HCT116 (cell line): ENCODE results near the gene FERMT3. TPM values are rescaled to one million over a fixed set of nuclear protein-coding genes. Genes with fewer than 3 reads are reported as not detected.

ENCODE experiments used
- ATAC-seq: fragments of 200-7000 bp; cut with Tn5 transposase; 2 replicates; pipeline ENCODE4 v1.9.1; 2020; ENCODE audit warnings: mild to moderate bottlenecking, moderate library complexity
- BruUV-seq: library from RNA; stranded (reverse); fragments of 400-500 nt; replicated peaks from 2 replicates; lab custom pipeline; 2021; lab: Mats Ljungman, UMichigan
- CTCF ChIA-PET: fragments of 300-600 bp; sonication (Branson Sonifier 250); formaldehyde crosslinking; loops from one replicate; lab custom pipeline; 2021; ENCODE audit warnings: antibody characterized with exemption; lab: Charles Lee
- POLR2A ChIA-PET: fragments of 300-600, 350-600 bp; sonication (Branson Sonifier 250); formaldehyde crosslinking; loops from one replicate; lab custom pipeline; 2021; ENCODE audit warnings: antibody characterized with exemption; lab: Charles Lee
- RAD21 ChIA-PET, 2 experiments: fragments of 300-600 bp; sonication (Branson Sonifier 250); formaldehyde crosslinking; loops; one replicate each; lab custom pipeline; 2023; ENCODE audit warnings: low total read pairs in 2 of 2; ENCODE audit not compliant: uncharacterized antibody in 2 of 2, unreplicated experiment in 2 of 2, low non-redundant PET in 1 of 2; lab: Charles Lee
- DNase-seq: peaks from one replicate; pipeline ENCODE4 v3.0.0-alpha.2; 2010; ENCODE audit warnings: low read depth, low spot score
- H2AFZ ChIP-seq: fragments of 200-600 bp; shearing (Covaris generic), sonication (generic); 2 replicates; pipeline ENCODE4 v1.6.1; 2017; ENCODE audit warnings: low read depth, mixed run types, mixed read lengths, antibody characterized with exemption, low read length; ENCODE audit not compliant: poor library complexity, severe bottlenecking
- H3K27ac ChIP-seq: 2 replicates; pipeline ENCODE4 v1.5.1; 2012; ENCODE audit warnings: low read depth, low read length
- H3K27me3 ChIP-seq: fragments of 200-600 bp; sonication (generic); 2 replicates; pipeline ENCODE4 v1.6.1; 2016; ENCODE audit warnings: mixed run types, low read length, mixed read lengths; ENCODE audit not compliant: insufficient read depth
- H3K36me3 ChIP-seq, 2 experiments: fragments of 200-500 bp in 1 of 2; fragments of 200-600 bp in 1 of 2; sonication (Bioruptor generic) in 1 of 2; sonication (generic) in 1 of 2; 2 replicates each; pipeline versions ENCODE4 v1.5.1 to v1.6.1; 2014 to 2016; ENCODE audit warnings: low read length in 2 of 2, inconsistent platforms in 1 of 2, mixed read lengths in 1 of 2, mixed run types in 1 of 2; ENCODE audit not compliant: insufficient read depth in 2 of 2, control insufficient read depth in 1 of 2
- H3K4me1 ChIP-seq, 2 experiments: fragments of 200-600 bp in 1 of 2; sonication (generic) in 1 of 2; 2 replicates each; pipeline versions ENCODE4 v1.5.1 to v1.6.1; 2012 to 2017; ENCODE audit warnings: low read length in 2 of 2, inconsistent platforms in 1 of 2, mild to moderate bottlenecking in 1 of 2, mixed read lengths in 1 of 2, mixed run types in 1 of 2, moderate library complexity in 1 of 2; ENCODE audit not compliant: insufficient read depth in 2 of 2, control insufficient read depth in 1 of 2
- H3K4me2 ChIP-seq: fragments of 200-600 bp; sonication (generic); 2 replicates; pipeline ENCODE4 v1.6.1; 2017; ENCODE audit warnings: mixed run types, low read length, mixed read lengths
- H3K4me3 ChIP-seq, 2 experiments: fragments of 200-600 bp in 1 of 2; sonication (generic) in 1 of 2; replicated peaks in 1 of 2; 2 replicates each; pipeline ENCODE4 v1.5.1; 2011 to 2016; ENCODE audit warnings: low read length in 2 of 2, control low read depth in 1 of 2, low read depth in 1 of 2, mild to moderate bottlenecking in 1 of 2, mixed read lengths in 1 of 2, mixed run types in 1 of 2
- H3K79me2 ChIP-seq: fragments of 200-600 bp; sonication (generic); 2 replicates; pipeline ENCODE4 v1.6.1; 2017; ENCODE audit warnings: mild to moderate bottlenecking, mixed run types, low read length, moderate library complexity, mixed read lengths; ENCODE audit not compliant: insufficient read depth
- H3K9ac ChIP-seq: fragments of 200-600 bp; sonication (generic); 2 replicates; pipeline ENCODE4 v1.6.1; 2016; ENCODE audit warnings: low read length, mixed read lengths
- H3K9me2 ChIP-seq: fragments of 200-600 bp; sonication (generic), shearing (Covaris generic); 2 replicates; pipeline ENCODE4 v1.6.1; 2017; ENCODE audit warnings: mixed run types, mild to moderate bottlenecking, moderate library complexity; ENCODE audit not compliant: insufficient read depth
- H3K9me3 ChIP-seq, 2 experiments: fragments of 200-500 bp in 1 of 2; fragments of 200-600 bp in 1 of 2; sonication (Bioruptor generic) in 1 of 2; sonication (generic) in 1 of 2; 2 replicates each; pipeline ENCODE4 v1.6.1; 2014 to 2017; ENCODE audit warnings: low read length in 2 of 2, mixed read lengths in 2 of 2, inconsistent platforms in 1 of 2, low read depth in 1 of 2, mild to moderate bottlenecking in 1 of 2, mixed run types in 1 of 2, moderate library complexity in 1 of 2; ENCODE audit not compliant: control insufficient read depth in 1 of 2, insufficient read depth in 1 of 2
- H4K20me1 ChIP-seq: fragments of 200-600 bp; sonication (generic), shearing (Covaris generic); 2 replicates; pipeline ENCODE4 v1.6.1; 2017; ENCODE audit warnings: mixed run types, mild to moderate bottlenecking, moderate library complexity; ENCODE audit not compliant: insufficient read depth
- ATF3 ChIP-seq: IDR thresholded peaks from 2 replicates; pipeline ENCODE4 v1.6.1; 2012
- CTCF ChIP-seq, 3 experiments: fragments of 200-600 bp in 1 of 3; sonication (generic) in 1 of 3; IDR thresholded peaks in 2 of 3; conservative IDR thresholded peaks in 1 of 3; 2 replicates each; pipeline ENCODE4 v1.5.1; 2012 to 2017; ENCODE audit warnings: low read depth in 2 of 3, low read length in 2 of 3, antibody characterized with exemption in 1 of 3, borderline replicate concordance in 1 of 3, control low read depth in 1 of 3, mild to moderate bottlenecking in 1 of 3, mixed read lengths in 1 of 3, mixed run types in 1 of 3, moderate library complexity in 1 of 3; ENCODE audit not compliant: insufficient read depth in 1 of 3
- ELF1 ChIP-seq: IDR thresholded peaks from 2 replicates; pipeline ENCODE4 v1.6.1; 2012; ENCODE audit warnings: low read depth, borderline replicate concordance
- EZH2 ChIP-seq: fragments of 200-600 bp; sonication (generic); IDR thresholded peaks from 2 replicates; pipeline ENCODE4 v1.6.1; 2017; ENCODE audit warnings: antibody characterized with exemption, mixed run types
- EZH2phosphoT487 ChIP-seq: fragments of 200-600 bp; IDR thresholded peaks from 2 replicates; pipeline ENCODE4 v1.6.1; 2018; ENCODE audit warnings: antibody characterized with exemption, borderline replicate concordance
- FOSL1 ChIP-seq: IDR thresholded peaks from 2 replicates; pipeline ENCODE4 v1.6.1; 2012; ENCODE audit warnings: low read depth
- MAX ChIP-seq: IDR thresholded peaks from 2 replicates; pipeline ENCODE4 v1.6.1; 2012
- POLR2A ChIP-seq: IDR thresholded peaks from 2 replicates; pipeline ENCODE4 v1.7.0; 2011; ENCODE audit warnings: borderline replicate concordance; ENCODE audit not compliant: insufficient read depth, insufficient read length; ENCODE audit errors: extremely low read depth
- SIN3A ChIP-seq: IDR thresholded peaks from 2 replicates; pipeline ENCODE4 v1.6.1; 2012; ENCODE audit warnings: low read depth
- SP1 ChIP-seq: IDR thresholded peaks from 2 replicates; pipeline ENCODE4 v1.6.1; 2012; ENCODE audit warnings: low read depth
- YY1 ChIP-seq: IDR thresholded peaks from 2 replicates; pipeline ENCODE4 v1.6.1; 2011; ENCODE audit warnings: low read length, low read depth, moderate library complexity, mild to moderate bottlenecking; ENCODE audit not compliant: insufficient replicate concordance; ENCODE audit errors: extremely low read depth
- ZNF274 ChIP-seq: fragments of 200-500 bp; sonication (Bioruptor generic); IDR thresholded peaks from 2 replicates; pipeline ENCODE4 v1.6.1; 2014; ENCODE audit warnings: mild to moderate bottlenecking, low read depth, low read length, inconsistent platforms
- intact Hi-C: fragments of 100-400 bp; cut with micrococcal nuclease; formaldehyde crosslinking; loops from 2 replicates; pipeline ENCODE4 v1.10.0; 2022
- total RNA-seq: library from RNA; stranded (reverse); gene quantifications from one replicate; pipeline ENCODE4 v1.2.1, GENCODE V29; 2021; ENCODE audit not compliant: unreplicated experiment
- TF ChIP-seq, protein P1 (sequence below): IDR thresholded peaks from 2 replicates; pipeline ENCODE4 v1.6.1; 2011; ENCODE audit warnings: mild to moderate bottlenecking, low read length, moderate library complexity; ENCODE audit not compliant: insufficient replicate concordance; ENCODE audit errors: extremely low read depth

The FERMT3 gene
- total RNA-seq, 1 experiment from 2014 or later: 4.3 TPM

DNA sequence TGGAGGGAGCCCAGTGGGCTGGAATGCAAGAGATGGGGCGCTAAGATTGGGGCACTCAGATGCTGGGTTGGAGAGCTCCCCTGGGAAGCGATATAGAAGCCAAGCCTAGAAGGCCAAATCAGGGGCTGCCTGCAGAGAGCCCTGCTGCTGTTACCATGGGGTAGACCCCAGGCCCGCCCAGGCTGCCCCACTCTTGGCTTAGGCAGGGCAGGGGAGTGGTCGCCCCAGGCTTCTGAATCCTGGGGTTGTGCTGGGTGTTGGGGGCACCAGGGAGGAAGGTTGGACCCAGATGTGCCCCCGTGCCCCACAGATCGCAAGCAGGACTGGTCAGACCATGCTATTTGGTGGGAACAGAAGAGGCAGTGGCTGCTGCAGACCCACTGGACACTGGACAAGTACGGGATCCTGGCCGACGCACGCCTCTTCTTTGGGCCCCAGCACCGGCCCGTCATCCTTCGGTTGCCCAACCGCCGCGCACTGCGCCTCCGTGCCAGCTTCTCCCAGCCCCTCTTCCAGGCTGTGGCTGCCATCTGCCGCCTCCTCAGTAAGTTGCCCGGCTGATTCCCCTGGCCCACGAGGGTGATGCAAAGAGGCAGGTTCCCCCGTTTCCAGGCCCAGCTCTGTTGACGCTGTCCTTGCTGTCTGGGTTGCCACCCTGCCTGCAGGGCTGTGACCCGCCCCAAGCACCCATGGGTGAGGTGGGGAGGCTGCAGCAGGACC lies 3.9 kb downstream of the FERMT3 start:
- H3K9me3 ChIP-seq: no peaks in the 10 kb centered on the region
- H3K27ac ChIP-seq: no peak overlapping the region
- H2AFZ ChIP-seq: no peak overlapping the region
- no peaks in the 10 kb centered on the region for H3K27me3 ChIP-seq
- no peaks in the 10 kb centered on the region for H3K79me2 ChIP-seq
- no peak overlapping the region for H3K4me2 ChIP-seq
- DNase-seq: no peak
- no peak overlapping the region for H3K9ac ChIP-seq
- RAD21 ChIA-PET: no interaction called here
- H3K4me1 ChIP-seq: no peaks in the 10 kb centered on the region
- H4K20me1 ChIP-seq: no peaks in the 10 kb centered on the region
- intact Hi-C loops: no loop called here
- CTCF ChIA-PET: no interaction called here
- no peak for ATAC-seq
- H3K9me2 ChIP-seq: no peaks in the 10 kb centered on the region
- TF ChIP-seq ZNF274 (no peak), EZH2 (no peak), FOSL1 (no peak), ELF1 (no peak), POLR2A (no peak), SIN3A (no peak), SP1 (no peak), ATF3 (no peak), MAX (no peak), YY1 (no peak), EZH2phosphoT487 (no peak), CTCF (IDR thresholded peaks at IDR 0.05 in 2 of 3, conservative IDR thresholded peaks at IDR 0.05 in 1 of 3; ENCODE audit: borderline replicate concordance in 1 of 3, insufficient read depth in 1 of 3, low read depth in 2 of 3, low read length in 2 of 3) (no peak)
- TF ChIP-seq, protein P1, sequence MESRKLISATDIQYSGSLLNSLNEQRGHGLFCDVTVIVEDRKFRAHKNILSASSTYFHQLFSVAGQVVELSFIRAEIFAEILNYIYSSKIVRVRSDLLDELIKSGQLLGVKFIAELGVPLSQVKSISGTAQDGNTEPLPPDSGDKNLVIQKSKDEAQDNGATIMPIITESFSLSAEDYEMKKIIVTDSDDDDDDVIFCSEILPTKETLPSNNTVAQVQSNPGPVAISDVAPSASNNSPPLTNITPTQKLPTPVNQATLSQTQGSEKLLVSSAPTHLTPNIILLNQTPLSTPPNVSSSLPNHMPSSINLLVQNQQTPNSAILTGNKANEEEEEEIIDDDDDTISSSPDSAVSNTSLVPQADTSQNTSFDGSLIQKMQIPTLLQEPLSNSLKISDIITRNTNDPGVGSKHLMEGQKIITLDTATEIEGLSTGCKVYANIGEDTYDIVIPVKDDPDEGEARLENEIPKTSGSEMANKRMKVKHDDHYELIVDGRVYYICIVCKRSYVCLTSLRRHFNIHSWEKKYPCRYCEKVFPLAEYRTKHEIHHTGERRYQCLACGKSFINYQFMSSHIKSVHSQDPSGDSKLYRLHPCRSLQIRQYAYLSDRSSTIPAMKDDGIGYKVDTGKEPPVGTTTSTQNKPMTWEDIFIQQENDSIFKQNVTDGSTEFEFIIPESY: no peak
- BruUV-seq: no TSS peak
- H3K4me3 ChIP-seq: no peak overlapping the region
- peaks cover 10 to 12% of the 10 kb centered on the region in 2 experiments for H3K36me3 ChIP-seq
- POLR2A ChIA-PET: no interaction called here
